Measurements from ENCODE around the gene NCAPG2.
A peak's percentile ranks its signal among the peaks of the same experiment; 100 is the strongest.

The NCAPG2 gene

GRCh38 chr7:158591944-158592343 is 112.7 kb downstream of the NCAPG2 start:
- no peak for DNase-seq

- DNase-seq: no peak
These were observed 114.4 kb downstream of the NCAPG2 start for GRCh38 chr7:158590181-158590530.

GRCh38 chr7:158589653-158590052 is 115.0 kb downstream of the NCAPG2 start:
- no peak for DNase-seq

GRCh38 chr7:158588878-158589442 is 115.6 kb downstream of the NCAPG2 start:
- DNase-seq: no peak

GRCh38 chr7:158588085-158588877 is 116.3 kb downstream of the NCAPG2 start:
- DNase-seq: no peak

- DNase-seq: peak; percentile 58
These were observed 117.2 kb downstream of the NCAPG2 start, which contains the start of gene PTPRN2 for GRCh38 chr7:158587162-158588084. Gene PTPRN2, minus strand, starts transcription at chr7:158587823.

DNA sequence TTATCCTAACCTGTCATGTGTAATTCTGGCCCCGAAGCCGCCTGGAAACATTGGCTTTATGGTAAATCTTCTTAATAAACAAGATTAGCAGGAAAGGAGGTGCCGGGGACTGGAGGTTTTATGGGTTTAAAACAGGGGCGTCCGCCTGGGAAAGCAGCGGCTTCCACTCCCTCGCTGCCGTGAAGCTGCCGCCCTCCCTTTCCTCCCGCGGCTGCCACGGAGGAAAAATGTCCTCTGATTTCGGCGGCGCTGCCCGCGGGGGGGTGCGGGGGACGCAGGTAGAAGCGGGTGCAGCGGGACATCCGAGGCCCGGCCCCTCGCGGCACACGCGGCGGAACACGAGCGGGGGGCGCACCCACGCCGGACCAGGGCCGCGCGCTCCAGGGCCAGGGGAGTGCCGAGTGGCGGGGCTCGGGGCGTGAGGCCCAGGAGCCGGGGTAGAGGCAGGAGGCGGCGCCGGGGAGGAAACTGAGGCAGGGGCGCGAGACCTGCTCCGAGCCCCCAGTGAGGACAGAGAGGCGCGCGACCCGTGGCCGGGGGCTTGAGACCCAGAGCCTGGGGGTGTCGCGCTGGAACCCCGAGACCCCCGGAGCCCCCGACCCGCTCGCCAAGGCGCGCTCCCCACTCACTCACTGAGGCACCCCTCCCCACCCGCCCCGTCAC is 118.0 kb downstream of the NCAPG2 start:
- DNase-seq: no peak

DNA sequence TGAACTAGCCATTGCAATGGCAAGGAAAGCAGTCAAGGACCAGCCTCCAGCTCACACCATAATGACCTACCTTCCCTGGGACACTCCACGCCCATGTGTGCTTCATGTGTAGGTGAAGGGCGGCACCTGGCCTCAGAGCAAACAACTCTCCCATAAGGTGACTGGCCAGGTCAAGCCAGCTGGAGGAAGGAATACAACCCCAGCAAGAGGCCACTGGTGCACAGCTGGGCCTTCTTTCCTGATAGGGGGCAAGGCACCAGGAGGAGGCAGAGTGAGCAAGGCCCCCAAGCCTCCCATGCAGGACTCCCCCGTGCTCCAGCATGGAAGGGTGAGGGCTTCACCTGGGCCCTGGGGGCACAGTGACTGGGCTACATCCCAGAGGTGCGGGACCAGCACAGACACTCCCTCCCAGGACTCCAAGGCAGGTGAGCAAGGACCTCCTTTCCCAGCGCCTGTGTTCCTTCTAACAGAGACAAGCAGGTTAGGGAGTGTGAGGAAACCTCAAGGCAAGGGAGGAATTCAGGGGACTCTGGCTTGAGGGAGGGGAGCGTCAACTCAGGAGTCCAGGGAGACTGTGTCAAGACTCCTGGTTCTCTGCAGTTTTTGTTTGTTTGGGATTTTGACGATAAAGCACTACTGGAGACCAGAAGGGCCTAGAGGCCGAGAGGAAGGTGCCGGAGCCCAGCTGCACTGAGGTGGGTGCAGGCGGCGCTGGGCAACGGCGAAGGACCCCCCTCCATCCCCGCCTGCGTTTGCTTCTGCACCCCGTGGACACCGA is 118.7 kb downstream of the NCAPG2 start:
- DNase-seq: no peak

DNA sequence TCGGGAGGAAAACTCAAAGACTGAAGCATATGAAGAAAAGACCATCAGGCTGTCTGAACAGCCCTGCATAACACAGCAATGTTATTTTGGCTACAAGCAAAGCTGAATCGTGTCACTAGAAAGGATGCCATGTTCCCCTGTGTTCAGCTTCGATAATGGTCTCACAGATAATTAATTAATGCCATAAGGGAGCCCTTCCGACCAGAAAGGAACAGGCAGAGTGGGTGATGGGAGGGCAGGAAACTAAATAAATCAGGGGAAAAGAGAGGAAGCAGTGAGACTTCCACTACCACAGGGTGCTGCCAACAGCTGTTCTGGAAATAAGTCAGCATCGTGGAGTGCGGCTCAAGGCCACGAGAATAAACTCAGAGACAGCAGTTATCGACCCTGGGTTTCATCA is 120.2 kb downstream of the NCAPG2 start:
- no peak for DNase-seq

GRCh38 chr7:158583810-158584209 is 120.8 kb downstream of the NCAPG2 start:
- no peak for DNase-seq

DNA sequence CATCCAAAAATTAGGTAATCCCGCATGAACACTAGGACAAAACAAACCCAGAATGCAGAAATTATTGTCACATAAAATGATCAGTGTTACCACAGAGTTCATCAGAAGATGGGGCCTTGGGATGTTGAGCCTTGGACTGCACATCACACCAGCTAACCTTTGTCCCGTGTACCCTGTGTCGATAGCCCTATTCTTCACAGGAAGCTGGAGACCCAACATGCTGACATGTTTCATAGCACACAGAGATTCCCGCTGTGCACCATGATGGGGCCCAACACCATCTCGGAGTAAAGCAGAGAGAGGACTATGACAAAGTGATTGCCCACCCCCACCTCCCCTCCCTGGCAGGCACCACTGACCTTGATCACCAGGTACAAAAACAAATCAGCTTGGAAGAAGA is 121.5 kb downstream of the NCAPG2 start:
- no peak for DNase-seq

DNA sequence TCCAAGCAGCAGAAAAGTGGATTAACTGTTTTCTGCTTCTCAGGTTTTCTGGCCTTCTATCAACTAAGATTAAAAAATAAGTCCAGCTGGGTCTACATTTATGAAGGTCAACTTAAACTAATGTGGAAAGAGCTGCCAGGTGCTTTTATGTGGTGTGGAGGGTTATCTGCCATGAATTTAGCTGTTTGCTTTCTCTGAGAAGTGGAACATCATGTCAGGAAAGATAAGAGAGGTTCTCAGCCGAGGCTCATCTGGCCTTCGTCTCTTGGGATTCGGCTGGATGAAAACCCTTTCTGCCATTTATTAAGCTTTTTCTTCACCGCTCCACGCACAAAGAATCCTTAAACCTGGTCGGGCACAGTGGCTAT is 122.5 kb downstream of the NCAPG2 start:
- no peak for DNase-seq

DNA sequence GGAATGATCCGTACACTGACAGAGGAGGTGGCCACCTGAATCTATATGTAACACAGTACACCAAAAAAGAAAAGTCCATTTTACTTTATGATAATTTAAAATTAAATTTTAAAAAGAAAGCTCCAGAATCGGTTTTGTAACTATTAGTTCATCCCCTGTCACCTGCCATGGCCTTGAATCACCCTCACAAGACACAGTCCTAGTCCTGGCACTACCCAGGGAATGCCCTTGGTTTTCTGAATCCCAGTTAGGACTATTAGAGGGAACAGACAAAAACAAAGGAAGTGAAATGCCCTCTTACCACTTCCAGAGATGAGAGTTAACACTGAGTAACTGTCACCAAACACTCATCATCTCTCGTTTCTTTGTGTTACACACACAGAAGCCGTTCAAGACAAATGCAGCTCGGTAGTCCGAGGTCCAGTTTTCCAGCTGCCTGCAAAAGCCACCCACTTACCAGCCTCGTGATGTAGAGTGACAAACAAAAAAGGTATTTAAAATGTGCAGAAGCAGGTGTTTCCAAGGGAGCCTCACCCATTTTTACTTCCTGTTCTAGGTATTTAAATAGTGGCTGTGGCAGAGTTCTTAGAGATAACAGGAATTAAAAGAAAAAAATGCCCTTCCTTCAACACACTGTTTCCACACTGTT is 123.0 kb downstream of the NCAPG2 start:
- no peak for DNase-seq
